Measurements from ENCODE around the gene ATG2A.

The ATG2A gene

GRCh38 chr11:64902102-64902900 lies 14.7 kb downstream of the ATG2A start:
- no peak for DNase-seq (ENCODE audit: low read depth in 2 of 2)

- no peak for DNase-seq (ENCODE audit: low read depth in 2 of 2)
These were observed 16.2 kb downstream of the ATG2A start for GRCh38 chr11:64900774-64901173.

DNA sequence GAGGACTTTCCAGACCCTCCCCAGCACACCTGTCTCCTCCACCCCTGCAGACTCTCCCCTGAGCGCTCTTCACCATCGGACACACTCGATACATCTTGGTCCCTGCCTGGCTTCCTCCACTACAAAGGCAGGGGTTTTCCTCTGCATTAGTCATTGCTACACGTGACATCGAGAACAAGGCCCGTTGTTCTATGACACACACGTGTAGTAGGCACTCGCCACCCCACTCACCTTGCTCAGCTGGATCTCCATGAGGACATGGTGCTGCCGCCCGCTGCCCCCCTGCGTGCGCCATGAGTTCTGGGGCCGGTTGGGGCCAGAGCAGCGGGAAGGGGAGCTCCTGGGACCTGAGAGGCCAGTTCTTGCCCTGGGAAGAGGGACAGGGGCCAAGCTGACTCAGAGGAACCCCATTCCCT lies 16.7 kb downstream of the ATG2A start:
- peak; percentile 43 to 57 for DNase-seq (ENCODE audit: low read depth in 2 of 2)

DNA sequence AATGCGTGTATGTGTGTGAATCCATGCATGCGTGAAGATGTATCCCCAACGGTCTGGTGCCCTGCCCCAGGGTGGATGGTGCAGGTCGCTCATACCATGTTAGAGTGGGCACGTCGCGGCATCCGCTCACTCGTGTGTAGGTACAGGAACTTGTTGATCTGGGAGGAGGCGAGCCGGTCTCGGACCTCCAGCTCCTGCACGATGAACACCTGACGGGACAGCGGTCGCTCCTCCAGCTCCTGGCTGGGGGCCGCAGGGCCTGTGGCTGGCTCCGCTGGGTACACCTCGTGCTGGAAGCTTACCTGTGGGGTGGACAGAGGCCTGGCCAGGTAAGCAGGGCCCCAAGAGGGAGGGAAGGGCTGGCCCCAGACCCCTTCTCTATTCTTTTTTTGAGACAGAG lies 18.5 kb downstream of the ATG2A start:
- no peak for DNase-seq (ENCODE audit: low read depth in 2 of 2)

- DNase-seq (ENCODE audit: low read depth in 2 of 2) = no peak
These were observed 18.9 kb downstream of the ATG2A start for GRCh38 chr11:64898076-64898445.

- DNase-seq (ENCODE audit: low read depth in 2 of 2) = no peak
These were observed 19.5 kb downstream of the ATG2A start for GRCh38 chr11:64897381-64898075.

DNA sequence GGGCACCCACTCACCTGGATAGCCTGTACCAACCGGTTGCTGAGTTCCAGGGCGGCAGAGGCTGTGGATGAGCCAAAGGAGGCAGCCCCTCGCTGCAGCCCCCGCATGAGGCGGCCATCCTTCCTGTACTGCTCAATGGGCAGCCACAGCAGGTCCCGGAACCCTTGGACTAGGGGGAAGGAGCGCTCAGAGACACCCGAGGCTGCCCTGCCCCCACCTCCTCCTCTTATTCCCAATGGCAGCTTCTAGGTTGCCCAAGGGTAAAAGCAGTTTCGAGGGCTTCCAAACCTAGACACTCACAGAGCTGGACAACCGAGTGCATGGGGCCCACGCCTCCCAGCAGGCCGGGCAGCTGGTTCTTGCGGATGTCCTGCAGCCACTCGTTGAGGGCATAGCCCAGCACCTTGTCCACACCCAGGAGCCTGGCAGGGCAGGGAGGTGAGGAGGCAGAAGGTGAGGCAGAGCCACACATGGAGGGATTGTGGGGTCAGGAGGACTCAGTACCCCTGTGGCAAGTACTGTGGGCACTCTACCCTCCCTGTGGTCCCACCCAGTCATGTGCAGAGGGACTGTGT lies 20.5 kb downstream of the ATG2A start:
- no peak for DNase-seq (ENCODE audit: low read depth in 2 of 2)

GRCh38 chr11:64894812-64895452 lies 22.1 kb downstream of the ATG2A start:
- no peak for DNase-seq (ENCODE audit: low read depth in 2 of 2)

DNA sequence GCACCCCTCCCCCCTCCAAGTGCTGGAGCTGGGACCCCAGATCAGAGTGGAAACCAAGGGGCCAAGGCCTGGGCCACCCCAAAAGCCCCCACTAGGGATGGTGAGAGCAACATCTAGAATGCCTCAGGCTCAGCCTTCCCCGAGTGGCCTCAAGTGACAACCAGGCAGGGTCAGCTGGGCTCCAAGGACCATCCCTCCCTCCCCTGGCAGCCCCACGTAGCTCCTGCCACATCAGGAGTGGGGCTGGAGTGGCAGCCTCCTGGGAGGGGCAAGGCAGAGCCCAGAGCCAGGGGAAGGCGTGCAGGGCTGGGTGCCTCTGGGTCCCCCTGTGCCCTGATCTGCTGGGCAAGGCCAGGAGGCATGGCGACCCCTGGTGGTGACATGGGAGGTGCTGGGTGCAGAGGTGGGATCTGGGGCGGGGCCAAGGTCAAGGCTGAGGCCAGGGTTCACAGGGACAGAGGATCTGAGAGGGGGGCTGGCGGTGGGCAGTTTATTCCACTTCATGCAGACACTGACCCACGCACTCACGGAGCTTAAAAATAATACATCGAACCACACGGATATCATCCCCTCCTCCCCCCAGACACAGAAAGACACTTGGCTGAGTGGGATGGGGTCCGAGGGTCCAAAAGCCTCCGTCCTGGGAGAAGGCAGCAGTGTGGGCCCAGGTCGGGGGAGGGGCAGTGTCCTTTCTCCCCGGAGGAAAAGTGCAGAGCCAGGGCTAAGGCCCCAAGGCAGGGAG lies 22.8 kb downstream of the ATG2A start:
- DNase-seq (ENCODE audit: low read depth in 2 of 2) = peak; percentile 92 to 98

DNA sequence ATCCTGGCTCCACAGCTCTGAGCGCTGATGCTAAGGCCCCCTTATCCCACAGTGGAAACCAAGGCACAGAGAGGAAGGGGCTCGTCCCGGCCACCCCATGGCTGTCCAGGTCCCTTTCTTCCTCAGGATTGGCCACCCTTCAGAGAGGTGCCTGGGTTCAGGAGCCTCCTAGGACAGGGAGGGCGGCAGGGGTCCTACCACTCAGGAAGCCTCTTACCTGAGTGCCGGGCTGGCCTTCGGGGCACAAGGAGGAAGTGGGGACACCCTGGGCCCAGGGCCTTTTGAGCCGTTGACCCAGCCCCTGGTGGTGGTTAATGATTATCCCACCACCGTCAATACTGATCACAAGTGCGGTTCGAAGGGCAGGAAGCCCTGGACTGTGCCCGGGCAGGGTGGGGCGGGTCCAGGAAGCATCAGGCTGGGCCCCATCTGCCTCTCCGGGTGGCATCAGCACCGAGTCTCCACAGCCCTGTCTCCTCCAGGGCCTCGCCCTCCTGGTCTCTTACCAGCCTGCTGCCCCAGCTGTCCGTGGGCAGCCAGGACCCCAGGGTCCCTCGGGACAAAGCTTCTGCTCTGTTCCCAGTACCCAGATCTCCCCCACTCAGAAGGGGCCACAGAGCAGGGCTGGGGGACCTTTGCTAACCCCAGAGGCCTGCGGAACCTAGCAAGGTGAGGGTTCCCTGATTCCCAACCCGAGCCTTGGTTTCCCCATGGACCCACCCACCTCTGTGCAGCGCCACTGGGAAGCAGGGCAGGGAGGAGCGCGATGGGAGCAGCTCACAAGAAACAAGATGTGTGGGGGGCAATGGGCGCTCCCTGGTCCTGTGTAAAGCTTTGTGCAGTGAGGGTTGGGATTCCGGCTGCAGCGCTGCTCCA lies 23.6 kb downstream of the ATG2A start:
- no peak for DNase-seq (ENCODE audit: low read depth in 2 of 2)

DNA sequence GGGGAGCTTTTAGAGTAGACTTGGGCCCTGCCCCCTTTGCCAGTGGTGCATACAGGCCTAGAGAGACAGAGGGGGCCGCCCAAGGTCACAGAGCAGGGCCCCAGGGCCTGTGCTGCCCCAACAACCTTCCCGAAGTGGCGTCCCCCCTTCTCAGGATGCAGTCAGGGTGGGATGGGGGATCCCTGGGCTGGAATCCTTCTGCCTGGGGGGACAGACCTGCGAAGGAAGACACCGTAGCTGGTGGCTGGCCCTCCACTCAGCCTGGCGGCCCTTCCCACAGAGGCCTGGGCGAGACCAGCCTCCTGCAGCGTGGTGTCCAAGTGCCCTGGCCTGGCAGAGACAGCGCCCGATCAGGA lies 24.2 kb downstream of the ATG2A start:
- no peak for DNase-seq (ENCODE audit: low read depth in 2 of 2)

DNA sequence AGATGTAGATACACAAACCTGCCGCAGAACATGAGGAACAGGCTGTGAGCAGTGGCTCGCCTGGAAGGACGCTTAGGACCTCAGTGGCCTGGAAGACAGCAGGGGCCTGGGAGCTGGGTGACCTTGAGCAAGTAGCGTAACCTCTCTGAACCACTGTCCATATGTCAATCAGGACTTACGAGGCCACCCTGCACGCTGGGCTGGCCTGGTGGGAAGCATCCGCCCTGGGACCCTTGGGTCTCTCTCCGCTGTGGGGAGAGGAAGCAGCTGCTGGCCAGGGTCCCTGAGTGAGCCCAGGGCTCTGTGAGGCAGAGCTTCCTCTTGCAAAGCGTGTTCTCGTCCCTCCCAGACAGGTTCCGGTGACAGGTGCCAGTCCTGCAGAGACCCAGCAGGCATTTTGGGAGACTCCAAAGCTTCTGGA lies 24.6 kb downstream of the ATG2A start:
- no peak for DNase-seq (ENCODE audit: low read depth in 2 of 2)

- no peak for DNase-seq (ENCODE audit: low read depth in 2 of 2)
These were observed 25.1 kb downstream of the ATG2A start for GRCh38 chr11:64891880-64892279.

DNA sequence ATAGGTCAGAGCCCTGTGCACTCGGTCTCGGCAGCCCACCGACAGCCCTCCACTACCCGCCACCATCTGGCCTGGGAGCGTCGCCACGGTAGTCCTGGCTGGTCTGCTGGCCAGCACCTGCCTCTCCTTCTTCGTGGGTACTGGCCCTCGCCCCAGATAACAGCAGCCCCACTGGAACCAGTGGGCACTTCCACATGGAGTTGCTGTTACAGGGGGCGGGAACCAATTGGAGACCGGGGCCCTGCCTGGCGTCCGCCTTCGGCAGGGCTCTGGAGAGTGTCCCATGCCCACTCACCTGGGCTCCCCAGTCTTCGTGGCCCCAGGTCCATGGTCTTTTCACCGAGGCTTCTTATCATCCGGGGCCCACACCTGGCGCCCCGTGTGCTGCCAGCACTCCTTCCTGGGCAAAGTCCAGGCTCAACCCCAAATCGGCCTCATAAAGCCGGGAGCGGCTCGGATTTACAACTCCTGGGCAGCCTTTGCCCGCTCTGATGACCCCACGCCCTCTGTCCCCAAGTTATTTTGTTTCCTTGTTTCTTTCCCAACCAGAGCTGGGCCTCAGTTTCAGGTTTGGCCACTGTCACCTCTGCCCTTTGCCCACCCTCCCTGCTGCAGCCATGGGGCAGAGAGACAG lies 25.7 kb downstream of the ATG2A start:
- DNase-seq (ENCODE audit: low read depth in 2 of 2) = no peak

DNA sequence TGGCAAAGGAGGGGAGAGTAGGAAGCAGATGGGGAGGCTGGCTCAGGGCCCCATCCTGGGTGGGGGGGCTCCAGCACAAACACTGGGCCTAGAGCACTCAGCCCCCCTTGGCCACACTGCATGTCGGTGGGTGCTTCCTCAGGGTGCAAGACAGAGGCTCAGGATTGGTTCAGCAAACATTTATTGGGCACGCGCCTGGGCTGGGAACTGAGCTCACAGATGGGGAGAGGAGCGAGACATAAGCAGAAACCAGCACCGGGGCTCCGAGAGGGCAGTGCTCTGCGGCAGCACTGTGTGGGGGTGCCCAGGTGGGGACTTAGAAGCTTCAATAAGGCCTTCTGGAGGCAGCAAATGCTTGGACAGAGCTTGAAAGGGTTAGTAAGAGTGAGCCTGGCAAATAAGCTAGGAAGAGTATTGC lies 26.5 kb downstream of the ATG2A start:
- DNase-seq (ENCODE audit: low read depth in 2 of 2) = no peak

GRCh38 chr11:64888729-64889511 lies 28.1 kb downstream of the ATG2A start:
- no peak for DNase-seq (ENCODE audit: low read depth in 2 of 2)

DNA sequence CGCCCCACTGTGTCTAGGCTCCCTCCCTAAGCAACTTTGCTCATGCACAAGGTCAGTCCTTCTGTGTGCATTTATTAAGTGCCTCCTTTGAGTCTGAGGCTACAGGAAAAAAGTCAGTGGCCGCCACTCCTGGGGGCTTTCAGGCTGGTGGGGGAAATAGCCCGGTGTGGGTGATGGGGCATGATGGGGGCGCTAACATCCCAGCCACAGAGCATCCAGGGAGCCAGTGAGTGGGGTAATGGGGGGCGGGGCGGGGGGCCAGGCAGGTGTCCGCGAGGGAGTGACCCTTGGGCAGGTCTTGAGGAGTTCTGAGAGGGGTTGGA lies 28.6 kb downstream of the ATG2A start:
- no peak for DNase-seq (ENCODE audit: low read depth in 2 of 2)

- DNase-seq (ENCODE audit: low read depth in 2 of 2) = peak; percentile 77 to 90
These were observed 29.1 kb downstream of the ATG2A start for GRCh38 chr11:64887757-64888405.

GRCh38 chr11:64887234-64887756 lies 29.7 kb downstream of the ATG2A start:
- no peak for DNase-seq (ENCODE audit: low read depth in 2 of 2)
